Upper lobe of right lung (tissue), 1 donor: ENCODE results near the gene FAM120AOS. TPM values are rescaled to one million over a fixed set of nuclear protein-coding genes. Genes with fewer than 3 reads are reported as not detected.

Experiments
- ATAC-seq: fragments of 200-7000 bp; cut with Tn5 transposase; one replicate; pipeline ENCODE4 v1.9.1; 2020; ENCODE audit warnings: mild to moderate bottlenecking, moderate library complexity
- DNase-seq: peaks from one replicate; pipeline ENCODE4 v3.0.0-alpha.2; 2020
- H3K27ac ChIP-seq: fragments of 200-600 bp; one replicate; pipeline ENCODE4 v1.8.0; 2022
- H3K27me3 ChIP-seq: fragments of 200-600 bp; one replicate; pipeline ENCODE4 v1.8.0; 2022; ENCODE audit warnings: mild to moderate bottlenecking
- H3K36me3 ChIP-seq: fragments of 200-600 bp; one replicate; pipeline ENCODE4 v1.8.0; 2022
- H3K4me1 ChIP-seq: fragments of 200-600 bp; one replicate; pipeline ENCODE4 v1.8.0; 2022
- H3K4me3 ChIP-seq: fragments of 200-600 bp; one replicate; pipeline ENCODE4 v1.8.0; 2022; ENCODE audit warnings: mild to moderate bottlenecking
- H3K9me3 ChIP-seq: fragments of 200-600 bp; one replicate; pipeline ENCODE4 v1.8.0; 2022
- CTCF ChIP-seq: fragments of 200-600 bp; IDR thresholded peaks from one replicate; pipeline ENCODE4 v1.8.0; 2022; ENCODE audit warnings: antibody characterized with exemption
- intact Hi-C: fragments of 100-400 bp; cut with DNase I; formaldehyde crosslinking; loops from one replicate; pipeline ENCODE4 v1.11.0; 2022
- total RNA-seq: library from RNA; stranded (reverse); fragmentation: NEBNext Ultra II Directional; extraction: Animal tissue kit (Norgen Biotek cat#: 25700); gene quantifications from one replicate; pipeline ENCODE4 v1.2.1, GENCODE V29; 2021
- donor health status: DM: no; HTN: yes; CAD: no; lungs with severe emphysema.

FAM120AOS gene
- total RNA-seq, 1 donor from 2014 or later, result 46.0 TPM

DNA sequence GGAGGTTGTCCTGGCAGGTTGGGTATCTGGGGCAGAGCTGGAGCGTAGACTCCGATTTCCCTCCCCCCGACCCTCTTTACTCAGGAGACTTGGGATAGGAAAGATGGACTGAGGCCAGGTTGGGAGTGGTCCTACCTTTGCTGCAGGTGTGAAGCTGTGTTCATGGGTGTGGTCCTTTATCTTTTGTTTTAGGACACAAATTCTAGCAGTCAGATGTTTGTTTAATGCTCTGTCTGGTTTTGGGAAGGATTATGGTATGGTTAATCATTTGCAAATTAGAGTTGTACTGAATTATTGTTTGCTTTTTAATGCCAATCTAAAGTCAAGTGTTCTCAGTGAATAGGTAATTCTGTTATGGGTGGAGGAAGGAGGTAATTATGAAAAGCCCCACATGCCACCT is 14.1 kb upstream of the FAM120AOS start:
- H3K27ac ChIP-seq, result no peak overlapping the region
- peak; percentile 8 for ATAC-seq
- DNase-seq, result no peak
- no peak for TF ChIP-seq CTCF
- H3K27me3 ChIP-seq, result no peaks in the 10 kb centered on the region
- H3K9me3 ChIP-seq, result no peaks in the 10 kb centered on the region
- H3K4me1 ChIP-seq, result peaks cover 72% of the 10 kb centered on the region
- no peak overlapping the region for H3K4me3 ChIP-seq
- intact Hi-C loops, result no loop called here
- H3K36me3 ChIP-seq, result peaks cover 9% of the 10 kb centered on the region

DNA sequence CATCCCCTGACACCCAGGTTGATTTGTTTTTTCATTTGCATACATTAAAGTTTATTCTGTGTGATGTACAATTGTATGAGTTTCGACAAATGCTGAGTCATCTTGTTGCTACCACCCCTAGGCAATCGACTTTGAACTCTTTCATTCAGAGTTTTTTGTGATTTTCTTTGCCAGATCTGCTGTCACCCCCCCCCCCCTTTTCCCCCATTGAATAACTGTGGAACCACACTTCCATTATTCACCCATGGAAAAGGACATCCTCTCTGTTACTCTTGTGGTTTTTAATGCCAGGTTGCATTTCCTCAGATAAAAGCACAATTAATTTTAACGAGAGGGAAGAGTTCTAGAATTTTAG is 13.7 kb upstream of the FAM120AOS start:
- no peak overlapping the region for H3K27ac ChIP-seq
- peaks cover 72% of the 10 kb centered on the region for H3K4me1 ChIP-seq
- H3K27me3 ChIP-seq, result no peaks in the 10 kb centered on the region
- H3K4me3 ChIP-seq, result no peak overlapping the region
- intact Hi-C loops, result no loop called here
- DNase-seq (no peak), ATAC-seq (no peak)
- no peak for TF ChIP-seq CTCF
- H3K9me3 ChIP-seq, result no peaks in the 10 kb centered on the region
- H3K36me3 ChIP-seq, result peaks cover 9% of the 10 kb centered on the region

DNA sequence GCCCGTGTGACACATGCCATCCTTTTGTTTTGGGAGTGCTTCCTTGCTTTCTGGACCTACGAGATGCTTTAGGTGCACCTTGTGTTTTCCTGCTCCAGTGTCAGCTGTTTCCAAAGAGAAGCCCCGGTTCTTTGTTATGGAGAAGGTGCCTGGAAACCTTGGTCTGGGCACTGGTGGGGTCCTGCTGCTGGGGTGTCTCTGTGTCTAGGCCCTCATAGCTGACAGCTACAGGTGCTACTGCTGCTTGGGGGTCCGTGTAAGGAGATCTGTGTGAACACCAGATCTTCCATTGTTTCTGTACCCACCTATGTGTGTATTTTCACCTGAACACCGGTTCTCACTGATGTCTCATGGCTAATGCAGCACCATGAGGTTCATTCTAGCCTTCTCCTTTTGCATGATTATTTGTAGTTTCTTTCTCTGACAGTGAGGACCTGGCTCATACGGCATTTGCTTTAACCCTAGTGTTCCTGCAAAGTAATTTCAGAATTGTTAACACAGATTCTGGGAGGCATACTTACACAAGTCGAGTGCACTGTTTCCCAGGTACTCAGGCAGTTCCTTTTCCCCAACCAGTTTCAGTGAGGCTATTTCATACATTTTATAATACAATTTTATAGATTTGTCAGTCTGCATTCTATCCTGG is 13.2 kb upstream of the FAM120AOS start:
- H3K27ac ChIP-seq, result peak overlapping the region; percentile 6

GRCh38 chr9:93465855-93466254 is 12.5 kb upstream of the FAM120AOS start:
- H3K4me3 ChIP-seq, result no peak overlapping the region
- peak overlapping the region; percentile 4 for H3K27ac ChIP-seq
- no peak for TF ChIP-seq CTCF
- peaks cover 65% of the 10 kb centered on the region for H3K4me1 ChIP-seq
- intact Hi-C loops, result no loop called here
- no peaks in the 10 kb centered on the region for H3K9me3 ChIP-seq
- no peaks in the 10 kb centered on the region for H3K27me3 ChIP-seq
- H3K36me3 ChIP-seq, result no peaks in the 10 kb centered on the region
- no peak for DNase-seq
- ATAC-seq, result peak; percentile 42

More for the DNA sequence above, 13.2 kb upstream of the FAM120AOS start:
- H3K4me3 ChIP-seq, result no peak overlapping the region
- H3K36me3 ChIP-seq, result peaks cover 5% of the 10 kb centered on the region
- H3K4me1 ChIP-seq, result peaks cover 71% of the 10 kb centered on the region
- intact Hi-C loops, result no loop called here
- ATAC-seq (no peak), DNase-seq (no peak)
- no peak for TF ChIP-seq CTCF
- no peaks in the 10 kb centered on the region for H3K9me3 ChIP-seq
- H3K27me3 ChIP-seq, result no peaks in the 10 kb centered on the region

GRCh38 chr9:93464876-93465275 is 11.5 kb upstream of the FAM120AOS start:
- Histone ChIP-seq H3K27me3 (no peaks in the 10 kb centered on the region), H3K9me3 (no peaks in the 10 kb centered on the region), H3K4me1 (peaks cover 69% of the 10 kb centered on the region), H3K36me3 (no peaks in the 10 kb centered on the region), H3K4me3 (no peak overlapping the region), H3K27ac (peak overlapping the region; percentile 55)
- TF ChIP-seq CTCF, result no peak
- DNase-seq (no peak), ATAC-seq (no peak)
- intact Hi-C loops, result no loop called here

GRCh38 chr9:93464395-93464794 is 11.0 kb upstream of the FAM120AOS start:
- no peak for DNase-seq
- Histone ChIP-seq H3K27ac (peak overlapping the region; percentile 55), H3K36me3 (no peaks in the 10 kb centered on the region), H3K27me3 (no peaks in the 10 kb centered on the region), H3K9me3 (no peaks in the 10 kb centered on the region), H3K4me3 (no peak overlapping the region), H3K4me1 (peaks cover 71% of the 10 kb centered on the region)
- ATAC-seq, result peak; percentile 42
- no peak for TF ChIP-seq CTCF
- intact Hi-C loops, result no loop called here
